Rectal smooth muscle tissue (tissue), 1 donor: ENCODE results near the gene TMEM200B.
"Not testable (repeated sequence)": the region's sequence is repeated elsewhere in the genome, so short reads cannot be mapped to it uniquely, and the experiment has no call there.

ENCODE experiments used
- H3K27ac ChIP-seq: one replicate; pipeline ENCODE4 v1.7.0; 2013; ENCODE audit warnings: low read depth, low read length, inconsistent platforms
- H3K27me3 ChIP-seq: one replicate; pipeline ENCODE4 v1.7.0; 2013; ENCODE audit warnings: low read length; ENCODE audit not compliant: control insufficient read depth, insufficient read depth
- H3K36me3 ChIP-seq: one replicate; pipeline ENCODE4 v1.7.0; 2013; ENCODE audit warnings: low read length; ENCODE audit not compliant: control insufficient read depth, insufficient read depth
- H3K4me1 ChIP-seq: one replicate; pipeline ENCODE4 v1.7.0; 2013; ENCODE audit warnings: low read length; ENCODE audit not compliant: control insufficient read depth, insufficient read depth
- H3K4me3 ChIP-seq: one replicate; pipeline ENCODE4 v1.7.0; 2013; ENCODE audit warnings: low read length
- H3K9ac ChIP-seq: one replicate; pipeline ENCODE4 v1.7.0; 2013; ENCODE audit warnings: low read length

Gene TMEM200B

DNA sequence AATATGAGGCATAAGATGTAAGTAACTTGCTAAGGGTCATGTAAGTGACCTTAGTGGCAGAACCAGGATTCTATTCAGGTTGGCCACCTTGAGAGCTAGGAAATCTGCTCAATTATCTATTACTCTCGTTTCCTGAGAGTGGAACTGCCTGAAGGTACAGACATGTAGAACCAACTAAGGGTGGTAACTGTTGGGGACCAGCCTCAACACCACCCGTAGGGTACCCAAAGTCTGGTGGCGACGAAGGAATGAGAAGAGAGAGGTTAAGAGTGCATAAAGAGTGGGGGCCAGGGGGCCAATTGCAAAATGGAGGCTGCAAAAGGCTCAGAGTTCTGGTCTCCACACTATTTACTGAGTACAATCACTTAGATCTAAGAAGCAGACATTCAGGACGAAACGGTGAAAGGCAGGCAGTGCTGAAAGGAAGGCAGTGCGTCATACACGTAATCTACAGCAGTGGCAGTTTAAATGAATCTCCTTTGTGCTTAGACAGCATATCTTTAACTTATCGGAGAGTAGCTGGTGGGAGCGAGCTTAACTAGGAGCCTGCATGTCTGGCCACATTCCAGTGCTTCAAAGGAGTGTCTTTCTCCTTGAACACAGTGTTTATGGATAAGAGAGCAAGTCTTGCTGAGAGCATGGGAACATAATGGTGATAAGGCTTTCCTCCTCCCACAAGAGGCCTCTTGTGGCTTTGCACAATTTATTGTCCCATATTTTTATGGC lies 33.0 kb upstream of the TMEM200B start:
- H3K4me1 ChIP-seq = peaks cover 11% of the 10 kb centered on the region
- peak overlapping the region; percentile 48 for H3K27ac ChIP-seq
- no peak overlapping the region for H3K9ac ChIP-seq
- peaks cover 42% of the 10 kb centered on the region for H3K36me3 ChIP-seq
- H3K27me3 ChIP-seq = no peaks in the 10 kb centered on the region
- H3K4me3 ChIP-seq = no peak overlapping the region

DNA sequence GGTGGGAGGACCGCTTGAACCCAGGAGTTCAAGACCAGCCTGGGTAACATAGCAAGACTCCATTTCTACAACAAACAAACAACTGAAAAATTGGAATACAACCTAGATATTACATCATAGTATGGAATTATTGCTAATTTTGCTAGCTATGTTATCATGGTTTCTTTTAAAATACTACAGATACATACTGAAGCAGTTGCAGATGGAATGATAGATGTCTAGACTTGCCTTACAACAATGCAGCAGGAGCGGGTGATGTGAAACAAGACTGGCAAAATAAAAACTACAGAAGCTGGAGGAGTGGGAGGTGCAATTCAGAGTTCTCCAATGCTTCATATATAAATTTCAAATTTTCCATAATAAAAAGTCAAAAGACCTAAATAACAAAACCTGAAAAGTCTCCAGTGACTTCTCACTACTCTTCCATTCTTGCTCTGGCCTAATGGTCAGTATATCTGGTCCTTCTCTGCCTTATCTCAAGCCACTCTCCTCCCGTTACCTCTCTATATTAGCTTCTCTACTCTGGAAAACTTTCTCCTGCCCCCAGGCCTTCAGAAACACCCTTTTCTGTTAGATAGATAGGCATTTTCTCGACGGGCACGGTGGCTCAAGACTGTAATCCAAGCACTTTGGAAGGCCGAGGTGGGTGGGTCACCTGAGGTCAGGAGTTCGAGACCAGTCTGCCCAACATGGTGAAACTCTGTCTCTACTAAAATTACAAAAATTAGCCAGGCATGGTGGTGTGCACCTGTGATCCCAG lies 28.5 kb upstream of the TMEM200B start:
- peaks cover 8% of the 10 kb centered on the region for H3K4me1 ChIP-seq
- H3K27me3 ChIP-seq = no peaks in the 10 kb centered on the region
- H3K36me3 ChIP-seq = peaks cover 55% of the 10 kb centered on the region
- no peak overlapping the region for H3K9ac ChIP-seq
- no peak overlapping the region for H3K4me3 ChIP-seq
- H3K27ac ChIP-seq = no peak overlapping the region

DNA sequence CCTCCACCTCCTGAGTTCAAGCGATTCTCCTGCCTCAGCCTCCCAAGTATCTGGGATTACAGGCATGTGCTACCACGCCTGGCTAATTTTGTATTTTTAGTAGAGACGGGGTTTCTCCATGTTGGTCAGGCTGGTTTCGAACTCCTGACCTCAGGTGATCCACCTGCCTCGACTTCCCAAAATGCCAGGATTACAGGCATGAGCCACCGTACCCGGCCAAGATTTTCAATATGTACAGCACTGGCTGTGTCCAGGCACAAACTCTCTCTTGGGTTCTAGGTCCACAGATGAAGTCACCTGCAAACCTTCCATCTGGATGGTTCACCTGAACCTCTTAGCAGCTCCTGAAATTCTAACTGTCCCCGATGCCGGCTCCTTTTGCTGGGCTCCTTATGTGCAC lies 26.6 kb upstream of the TMEM200B start:
- H3K4me1 ChIP-seq, H3K4me3 ChIP-seq, H3K9ac ChIP-seq, H3K27ac ChIP-seq, H3K27me3 ChIP-seq: not testable (repeated sequence)
- H3K36me3 ChIP-seq = peaks cover 49% of the 10 kb centered on the region

DNA sequence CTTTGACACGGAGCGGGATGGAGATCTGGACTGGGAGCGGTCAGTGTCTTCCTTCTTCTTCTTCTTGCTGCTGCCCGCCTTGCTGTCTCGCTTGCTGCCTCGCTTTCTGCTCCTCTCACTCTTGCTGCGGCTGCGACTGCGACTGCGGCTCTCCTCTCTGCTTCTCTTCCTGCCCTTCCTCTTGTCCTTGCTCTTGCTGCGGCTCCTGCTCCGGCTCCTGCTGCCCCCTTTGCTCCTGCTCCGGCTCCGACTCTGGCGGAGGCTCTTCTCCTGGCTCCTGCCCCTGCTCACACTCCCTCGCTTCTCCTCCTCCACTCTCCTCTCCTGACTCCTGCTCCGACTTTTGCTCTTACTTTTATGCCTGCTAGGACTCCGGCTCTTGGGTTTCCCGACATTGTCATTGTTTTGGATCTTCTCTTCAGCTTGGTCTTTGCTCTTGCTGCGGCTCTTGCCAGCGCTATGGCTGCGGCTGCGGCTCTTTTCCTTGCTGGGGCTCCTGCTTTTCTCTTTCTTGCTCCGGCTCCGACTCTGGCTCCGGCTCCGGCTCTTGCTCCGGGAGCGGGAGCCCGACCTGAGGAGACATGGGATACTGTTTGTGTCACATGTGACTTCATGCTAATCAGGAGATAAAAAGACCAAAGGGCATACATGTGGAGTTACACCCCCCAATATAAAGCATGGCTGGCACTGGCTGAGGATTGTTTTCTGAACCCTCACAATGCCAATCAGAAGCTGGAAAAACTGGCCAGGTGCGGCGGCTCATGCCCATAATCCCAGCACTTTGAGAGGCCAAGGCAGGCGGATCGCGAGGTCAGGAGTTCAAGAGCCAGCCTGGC lies 25.2 kb upstream of the TMEM200B start:
- Histone ChIP-seq H3K4me3 (no peak overlapping the region), H3K27me3 (no peaks in the 10 kb centered on the region), H3K27ac (no peak overlapping the region), H3K36me3 (peaks cover 41% of the 10 kb centered on the region), H3K4me1 (no peaks in the 10 kb centered on the region), H3K9ac (no peak overlapping the region)

DNA sequence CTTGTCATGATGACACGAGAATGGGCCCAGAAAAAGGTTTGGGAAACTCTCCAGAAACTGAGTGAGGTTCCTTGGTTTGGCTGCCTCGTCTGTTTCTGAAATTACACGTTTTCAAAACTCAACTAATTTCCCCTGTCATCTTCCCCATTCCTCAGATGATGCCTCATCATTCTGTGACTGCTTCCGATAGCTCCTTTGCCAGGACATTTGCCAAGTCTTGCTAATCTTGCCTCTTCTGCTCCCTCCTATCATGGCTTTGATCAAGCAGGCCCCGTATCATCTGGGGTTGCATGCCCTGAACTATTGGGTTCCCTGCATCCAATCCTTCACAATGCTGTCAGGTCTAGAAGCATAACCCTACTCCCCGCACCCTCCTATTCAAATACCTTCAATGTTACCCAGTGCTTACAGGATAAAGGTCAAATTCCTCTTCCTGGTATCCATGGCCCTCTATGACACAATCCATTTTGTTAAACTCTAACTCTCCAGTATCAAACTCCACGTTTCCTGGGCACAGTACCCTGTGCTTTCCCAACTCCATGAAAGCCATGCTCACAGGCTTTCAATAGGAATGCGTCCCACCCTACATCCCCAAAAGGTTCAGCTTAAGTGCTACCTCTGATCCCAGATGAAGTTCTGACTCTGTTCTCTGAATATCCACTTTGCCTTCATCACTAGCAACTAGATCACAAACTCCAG lies 22.2 kb upstream of the TMEM200B start:
- H3K9ac ChIP-seq = no peak overlapping the region
- H3K36me3 ChIP-seq = peaks cover 23% of the 10 kb centered on the region
- H3K27ac ChIP-seq = no peak overlapping the region
- H3K27me3 ChIP-seq = no peaks in the 10 kb centered on the region
- no peaks in the 10 kb centered on the region for H3K4me1 ChIP-seq
- no peak overlapping the region for H3K4me3 ChIP-seq

DNA sequence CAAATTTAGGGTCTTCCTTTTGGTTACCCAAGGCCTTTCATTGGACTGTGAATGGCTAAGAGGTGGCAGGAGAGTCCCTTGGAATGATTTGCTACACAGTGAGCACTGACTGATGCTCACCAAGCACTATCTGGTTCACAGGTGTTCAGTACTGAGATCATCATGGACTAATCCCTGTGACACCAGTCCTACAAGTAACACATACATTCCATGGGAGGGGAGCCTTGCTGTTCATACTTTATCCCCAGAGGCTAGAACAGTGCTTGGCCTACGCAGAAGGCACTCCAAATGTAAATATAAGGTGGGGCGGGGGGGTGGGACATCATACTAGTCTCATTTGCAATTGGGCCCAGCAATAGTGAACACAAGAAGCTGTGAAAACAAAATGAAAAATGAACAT lies 20.5 kb upstream of the TMEM200B start:
- no peak overlapping the region for H3K4me3 ChIP-seq
- no peaks in the 10 kb centered on the region for H3K4me1 ChIP-seq
- H3K27ac ChIP-seq = no peak overlapping the region
- no peak overlapping the region for H3K9ac ChIP-seq
- H3K27me3 ChIP-seq = no peaks in the 10 kb centered on the region
- H3K36me3 ChIP-seq = peaks cover 14% of the 10 kb centered on the region

DNA sequence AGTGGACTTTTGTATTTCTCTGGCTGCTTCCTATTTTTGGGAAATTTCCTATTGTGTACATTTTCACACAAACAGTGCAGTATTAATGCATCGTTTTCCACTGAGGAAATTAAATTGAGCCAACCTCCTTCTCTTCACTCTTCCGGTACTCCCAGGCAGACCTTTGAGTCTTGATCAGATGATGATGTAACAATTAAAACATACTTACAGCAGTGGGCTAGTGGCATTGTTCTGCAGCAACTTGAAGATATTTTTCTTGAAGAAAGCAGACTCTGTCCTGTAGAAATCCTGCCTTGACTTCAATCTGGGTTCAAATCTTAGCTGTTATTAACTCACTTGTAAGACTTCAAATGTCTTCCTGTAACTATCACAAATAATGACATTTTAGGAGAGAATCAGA lies 19.0 kb upstream of the TMEM200B start:
- H3K4me1 ChIP-seq = no peaks in the 10 kb centered on the region
- no peaks in the 10 kb centered on the region for H3K27me3 ChIP-seq
- H3K9ac ChIP-seq = no peak overlapping the region
- H3K4me3 ChIP-seq = no peak overlapping the region
- H3K36me3 ChIP-seq = peaks cover 3% of the 10 kb centered on the region
- no peak overlapping the region for H3K27ac ChIP-seq

DNA sequence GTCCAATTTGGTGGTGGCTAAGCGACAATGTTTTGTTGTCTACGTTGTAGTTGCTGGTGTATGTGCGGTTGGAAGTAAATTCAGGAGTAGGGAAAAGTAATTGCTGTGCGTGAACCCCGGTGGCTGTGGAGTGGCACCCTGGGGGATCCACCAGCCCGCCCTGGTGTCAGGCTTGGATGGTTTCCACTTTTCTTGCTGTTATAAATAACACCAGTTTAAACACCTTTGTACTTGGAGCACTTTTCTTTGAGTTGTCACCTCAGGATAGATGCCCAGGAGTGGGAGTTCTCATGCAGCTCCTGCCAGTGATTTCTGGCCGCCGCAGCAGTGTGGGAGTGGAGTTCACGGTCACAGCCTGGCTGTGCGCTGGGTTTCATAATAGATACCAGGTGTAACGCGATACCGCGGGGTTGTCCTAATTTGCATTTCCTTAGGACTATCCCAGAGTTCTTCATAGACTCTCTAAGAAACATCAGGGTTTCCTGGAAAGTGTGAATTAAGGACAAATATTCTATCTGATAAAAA lies 12.8 kb upstream of the TMEM200B start:
- Histone ChIP-seq H3K9ac (no peak overlapping the region), H3K36me3 (no peaks in the 10 kb centered on the region), H3K4me3 (no peak overlapping the region), H3K4me1 (no peaks in the 10 kb centered on the region), H3K27ac (no peak overlapping the region), H3K27me3 (no peaks in the 10 kb centered on the region)

DNA sequence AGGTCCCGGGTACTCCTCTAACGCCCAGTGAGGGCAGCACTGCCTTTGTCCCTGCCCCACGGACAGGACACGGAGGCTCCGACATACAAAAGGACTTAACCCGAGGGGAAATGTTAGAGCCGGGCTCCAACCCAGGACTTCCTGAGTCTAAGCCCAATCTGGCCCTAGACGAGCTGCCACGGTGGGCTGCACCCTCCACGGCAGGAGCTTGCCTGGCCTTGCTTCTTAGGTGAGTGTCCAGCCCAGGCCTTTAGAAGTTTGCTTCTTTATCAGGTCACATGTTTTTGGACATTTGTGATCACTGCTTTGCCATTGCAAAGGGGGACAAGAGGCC lies 11.0 kb upstream of the TMEM200B start:
- Histone ChIP-seq H3K4me3 (no peak overlapping the region), H3K36me3 (no peaks in the 10 kb centered on the region), H3K4me1 (no peaks in the 10 kb centered on the region), H3K27me3 (no peaks in the 10 kb centered on the region), H3K9ac (no peak overlapping the region), H3K27ac (no peak overlapping the region)

DNA sequence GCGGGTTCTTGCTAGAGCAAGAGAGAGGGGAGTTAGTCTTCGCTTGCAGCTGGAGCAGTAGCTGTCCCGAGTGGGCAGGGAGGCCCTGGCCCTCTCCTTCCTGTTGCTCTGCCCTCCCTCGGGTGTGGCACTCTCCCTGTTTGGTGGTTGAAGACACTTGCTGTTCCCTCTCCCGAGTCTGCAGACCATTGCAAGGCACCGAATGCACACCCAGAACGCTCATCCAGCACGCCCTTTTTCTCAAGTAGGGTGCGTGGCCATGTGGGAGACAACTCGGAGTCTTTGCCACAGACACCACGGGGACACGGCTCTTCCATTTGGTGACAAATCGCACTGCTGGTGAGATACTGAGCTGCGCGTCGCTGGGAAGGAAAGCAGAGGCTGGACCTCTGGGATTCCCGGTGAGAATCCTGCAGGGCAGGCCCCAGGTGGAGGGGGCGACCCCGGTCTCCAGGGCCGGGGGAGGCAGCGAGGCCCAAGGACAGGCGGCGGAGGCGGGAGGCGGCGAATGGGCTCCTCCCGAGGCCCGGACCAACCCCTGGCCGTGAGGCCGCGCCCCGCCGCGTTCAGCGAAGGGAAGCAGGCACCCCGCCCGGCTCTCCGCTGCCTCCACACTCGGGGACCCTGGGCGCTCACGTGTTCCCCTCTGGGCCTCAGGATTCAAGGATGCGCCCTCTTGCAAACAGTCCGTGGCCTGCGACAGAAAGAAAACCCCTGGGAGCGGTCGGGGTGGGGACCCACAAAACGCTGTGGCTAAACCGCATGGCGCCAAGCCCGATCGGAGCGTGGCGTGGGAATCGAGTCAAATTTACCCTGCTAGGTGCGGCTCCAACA lies 10.4 kb upstream of the TMEM200B start:
- Histone ChIP-seq H3K27me3 (no peaks in the 10 kb centered on the region), H3K4me3 (no peak overlapping the region), H3K4me1 (no peaks in the 10 kb centered on the region), H3K9ac (no peak overlapping the region), H3K27ac (no peak overlapping the region), H3K36me3 (no peaks in the 10 kb centered on the region)

DNA sequence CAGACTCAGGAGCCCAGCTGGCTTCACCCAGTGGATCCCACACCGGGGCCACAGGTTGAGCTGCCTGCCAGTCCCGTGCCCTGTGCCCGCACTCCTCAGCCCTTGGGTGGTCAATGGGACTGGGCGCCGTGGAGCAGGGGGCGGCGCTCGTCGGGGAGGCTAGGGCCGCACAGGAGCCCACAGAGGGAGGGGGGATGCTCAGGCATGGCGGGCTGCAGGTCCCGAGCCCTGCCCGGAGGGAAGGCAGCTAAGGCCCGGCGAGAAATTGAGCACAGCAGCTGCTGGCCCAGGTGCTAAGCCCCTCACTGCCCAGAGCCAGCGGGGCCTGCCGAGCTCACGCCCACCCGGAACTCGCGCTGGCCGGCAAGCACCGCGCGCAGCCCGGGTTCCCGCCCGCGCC lies 7.4 kb upstream of the TMEM200B start:
- not testable (repeated sequence) for H3K27me3 ChIP-seq, H3K36me3 ChIP-seq, H3K4me3 ChIP-seq, H3K9ac ChIP-seq, H3K27ac ChIP-seq, H3K4me1 ChIP-seq
